Measurements from ENCODE around the gene PARD6B. TPM values are rescaled to one million over a fixed set of nuclear protein-coding genes. Genes with fewer than 3 reads are reported as not detected.

PARD6B gene
- total RNA-seq, 2 experiments from 2014 or later: 4.4 to 6.1 TPM

GRCh38 chr20:50728486-50728980 lies 2.8 kb upstream of the PARD6B start:
- TF ChIP-seq CTCF (conservative IDR thresholded peaks at IDR 0.05; ENCODE audit: low read length) (no peak), EZH2phosphoT487 (IDR thresholded peaks at IDR 0.05; ENCODE audit: borderline replicate concordance, low read depth, low read length) (no peak)
- POLR2A ChIA-PET: interaction anchor here (0.5 kb wide), 1 partner anchor 184 kb away, joined by 5 read pairs; no protein-coding TSS in a partner anchor
- Histone ChIP-seq H3K4me2 (ENCODE audit: low read length) (no peak overlapping the region), H3K36me3 (ENCODE audit: insufficient read depth, low read length) (no peaks in the 10 kb centered on the region), H3K9me3 (ENCODE audit: low read length) (no peaks in the 10 kb centered on the region), H3K79me2 (ENCODE audit: insufficient read depth, low read depth, low read length) (peaks cover 12% of the 10 kb centered on the region; the same call in 1 of the 2 replicates), H3K9me2 (ENCODE audit: insufficient read depth, low read length) (no peaks in the 10 kb centered on the region), H3K4me1 (ENCODE audit: insufficient read depth, low read length, poor library complexity, severe bottlenecking) (peaks cover 29% of the 10 kb centered on the region), H3K4me3 (ENCODE audit: low read depth, low read length, poor library complexity, severe bottlenecking) (no peak overlapping the region), H4K20me1 (ENCODE audit: insufficient read depth, low read length) (no peaks in the 10 kb centered on the region; the same call in 1 of the 2 replicates), H2AFZ (ENCODE audit: low read length) (no peak overlapping the region), H3K27ac (ENCODE audit: low read depth, low read length, poor library complexity, severe bottlenecking) (no peak overlapping the region)
- CTCF ChIA-PET (ENCODE audit: unreplicated experiment): interaction anchor here (0.6 kb wide), 2 partner anchors 11 to 66 kb away, joined by 3 read pairs; no protein-coding TSS in a partner anchor
- no peak for DNase-seq (ENCODE audit: low spot score)
- BruUV-seq (replicated peaks): no TSS peak
- intact Hi-C loops (cut with micrococcal nuclease; ENCODE audit: unreplicated experiment): no loop called here

DNA sequence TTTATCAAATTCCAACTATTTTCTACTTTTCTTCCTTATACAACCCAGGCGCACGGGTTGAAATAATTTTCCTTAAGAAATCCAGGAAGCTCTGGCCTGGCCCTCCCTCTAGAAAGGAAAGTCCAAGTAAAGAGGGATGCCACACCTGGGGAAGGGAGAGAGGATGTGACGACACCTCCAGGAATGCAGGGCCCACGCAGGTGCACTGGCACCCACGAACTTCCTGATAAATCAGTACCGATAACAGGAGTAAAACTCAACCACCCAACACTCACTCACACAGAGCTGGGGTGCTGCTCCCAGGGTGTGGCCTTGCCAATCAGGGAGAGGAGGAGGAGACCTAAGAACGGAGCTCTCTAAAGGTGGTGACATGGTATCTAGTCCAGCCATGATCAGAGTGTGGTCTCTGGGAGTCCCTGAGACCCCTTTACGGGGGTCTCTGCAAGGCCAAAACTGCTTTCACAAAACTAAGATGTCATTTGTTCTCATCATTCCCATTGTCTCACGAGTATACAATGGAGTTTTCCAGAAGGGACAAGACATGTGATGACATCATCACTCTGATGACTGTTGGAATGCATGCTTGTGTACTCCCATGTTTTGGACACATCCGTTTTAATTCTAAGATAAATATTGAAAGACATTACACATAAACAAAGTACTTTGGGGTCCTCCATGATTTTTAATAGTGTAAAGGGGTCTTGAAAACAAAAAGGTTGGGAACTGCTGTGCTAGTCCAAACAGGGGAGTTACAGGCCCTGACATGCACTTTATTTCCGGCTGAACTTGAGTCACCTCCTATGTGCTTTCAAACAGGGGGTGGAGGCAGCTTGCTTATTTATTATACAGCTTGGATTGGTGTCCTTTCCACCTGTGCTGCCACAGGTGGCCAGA lies 2.2 kb upstream of the PARD6B start:
- peaks cover 29% of the 10 kb centered on the region for H3K4me1 ChIP-seq (ENCODE audit: insufficient read depth, low read length, poor library complexity, severe bottlenecking)
- ChIA-PET CTCF (ENCODE audit: unreplicated experiment) (no interaction called here), POLR2A (interaction anchor here (0.7 to 1.2 kb wide), 2 partner anchors 9 to 12 kb away, joined by 3 to 4 read pairs; no protein-coding TSS in a partner anchor)
- DNase-seq (ENCODE audit: low spot score): peak; percentile 18
- H3K79me2 ChIP-seq (ENCODE audit: insufficient read depth, low read depth, low read length): peaks cover 12% of the 10 kb centered on the region; the same call in 1 of the 2 replicates
- H3K4me3 ChIP-seq (ENCODE audit: low read depth, low read length, poor library complexity, severe bottlenecking): no peak overlapping the region
- H3K36me3 ChIP-seq (ENCODE audit: insufficient read depth, low read length): no peaks in the 10 kb centered on the region
- no TSS peak for BruUV-seq (replicated peaks)
- intact Hi-C loops (cut with micrococcal nuclease; ENCODE audit: unreplicated experiment): no loop called here
- H4K20me1 ChIP-seq (ENCODE audit: insufficient read depth, low read length): no peaks in the 10 kb centered on the region; the same call in 1 of the 2 replicates
- H3K9me2 ChIP-seq (ENCODE audit: insufficient read depth, low read length): no peaks in the 10 kb centered on the region
- peak overlapping the region; percentile 30; the same call in 1 of the 2 replicates for H2AFZ ChIP-seq (ENCODE audit: low read length)
- no peak overlapping the region for H3K27ac ChIP-seq (ENCODE audit: low read depth, low read length, poor library complexity, severe bottlenecking)
- no peaks in the 10 kb centered on the region for H3K9me3 ChIP-seq (ENCODE audit: low read length)
- H3K4me2 ChIP-seq (ENCODE audit: low read length): no peak overlapping the region
- TF ChIP-seq CTCF (conservative IDR thresholded peaks at IDR 0.05; ENCODE audit: low read length) (no peak), EZH2phosphoT487 (IDR thresholded peaks at IDR 0.05; ENCODE audit: borderline replicate concordance, low read depth, low read length) (no peak)
